ENCODE results near the gene TMPRSS4.
A peak's percentile ranks its signal among the peaks of the same experiment; 100 is the strongest.

TMPRSS4 gene

GRCh38 chr11:118080296-118080695 is 3.4 kb downstream of the TMPRSS4 start:
- no peak for DNase-seq

- no peak for DNase-seq
Observed at GRCh38 chr11:118081241-118081958, 4.5 kb downstream of the TMPRSS4 start.

- no peak for DNase-seq
Observed at GRCh38 chr11:118082880-118083552, 6.1 kb downstream of the TMPRSS4 start.

- DNase-seq, result no peak
Observed at GRCh38 chr11:118084247-118084646, 7.4 kb downstream of the TMPRSS4 start.

GRCh38 chr11:118084656-118085055 is 7.8 kb downstream of the TMPRSS4 start:
- DNase-seq, result no peak

GRCh38 chr11:118086913-118087768 is 10.3 kb downstream of the TMPRSS4 start, which contains the start of gene SMIM35:
Gene SMIM35 (minus strand): TSS chr11:118086963. CDS start chr11:118086757, 206 bp downstream.
- DNase-seq, result peak; percentile 73

- DNase-seq, result no peak
Observed at GRCh38 chr11:118087931-118088330, 11.1 kb downstream of the TMPRSS4 start.

GRCh38 chr11:118088531-118088930 is 11.7 kb downstream of the TMPRSS4 start:
- peak; percentile 41 for DNase-seq

GRCh38 chr11:118090545-118091162 is 13.8 kb downstream of the TMPRSS4 start:
- DNase-seq, result no peak

GRCh38 chr11:118091690-118092089 is 14.8 kb downstream of the TMPRSS4 start:
- no peak for DNase-seq

GRCh38 chr11:118092907-118093571 is 16.2 kb downstream of the TMPRSS4 start:
- DNase-seq, result no peak

- no peak for DNase-seq
Observed at GRCh38 chr11:118095493-118095892, 18.6 kb downstream of the TMPRSS4 start.

GRCh38 chr11:118095967-118096367 is 19.1 kb downstream of the TMPRSS4 start:
- DNase-seq, result no peak

GRCh38 chr11:118098996-118099837 is 22.3 kb downstream of the TMPRSS4 start:
- peak; percentile 96 for DNase-seq

- no peak for DNase-seq
Observed at GRCh38 chr11:118099838-118100556, 23.1 kb downstream of the TMPRSS4 start.

- DNase-seq, result no peak
Observed at GRCh38 chr11:118100691-118101232, 23.9 kb downstream of the TMPRSS4 start.

GRCh38 chr11:118102721-118103261 is 25.9 kb downstream of the TMPRSS4 start:
- DNase-seq, result no peak

GRCh38 chr11:118104491-118104890 is 27.6 kb downstream of the TMPRSS4 start:
- DNase-seq, result no peak

- DNase-seq, result no peak
Observed at GRCh38 chr11:118105657-118106305, 28.9 kb downstream of the TMPRSS4 start.
